Spleen (tissue), 11 donors: Measurements from ENCODE around the gene TRAPPC12. TPM values are rescaled to one million over a fixed set of nuclear protein-coding genes. Genes with fewer than 3 reads are reported as not detected.
"Not testable (repeated sequence)": the region's sequence is repeated elsewhere in the genome, so short reads cannot be mapped to it uniquely, and the experiment has no call there.

Source experiments
- DNase-seq: peaks from one replicate; pipeline ENCODE4 v3.0.0-alpha.2; 2020
- H3K27ac ChIP-seq, 8 donors: fragments of 200-600 bp; sonication (generic) in 7 of 8; 1 replicate in 4 of 8; 2 replicates in 4 of 8; pipeline versions ENCODE4 v1.5.0 to v1.8.0; 2016 to 2021; ENCODE audit warnings: inconsistent platforms in 4 of 8, mild to moderate bottlenecking in 4 of 8, moderate library complexity in 1 of 8
- H3K27me3 ChIP-seq, 7 donors: fragments of 200-600 bp; sonication (generic) in 6 of 7; replicated peaks in 1 of 7; 1 replicate in 4 of 7; 2 replicates in 3 of 7; pipeline versions ENCODE4 v1.5.0 to v1.8.0; 2016 to 2021; ENCODE audit warnings: inconsistent platforms in 3 of 7, mild to moderate bottlenecking in 1 of 7
- H3K36me3 ChIP-seq, 6 donors: fragments of 200-600 bp; sonication (generic) in 5 of 6; 1 replicate in 4 of 6; 2 replicates in 2 of 6; pipeline versions ENCODE4 v1.5.0 to v1.8.0; 2016 to 2021; ENCODE audit warnings: inconsistent platforms in 2 of 6
- H3K4me1 ChIP-seq, 6 donors: fragments of 200-600 bp; sonication (generic) in 5 of 6; 1 replicate in 3 of 6; 2 replicates in 3 of 6; pipeline versions ENCODE4 v1.5.0 to v1.8.0; 2016 to 2021; ENCODE audit warnings: inconsistent platforms in 3 of 6
- H3K4me3 ChIP-seq, 8 donors: fragments of 200-600 bp; sonication (generic) in 7 of 8; 1 replicate in 4 of 8; 2 replicates in 4 of 8; pipeline versions ENCODE4 v1.5.0 to v1.8.0; 2016 to 2021; ENCODE audit warnings: inconsistent platforms in 4 of 8, mild to moderate bottlenecking in 4 of 8, moderate library complexity in 2 of 8
- H3K9me3 ChIP-seq, 8 donors: fragments of 200-600 bp; sonication (generic) in 7 of 8; 1 replicate in 4 of 8; 2 replicates in 4 of 8; pipeline versions ENCODE4 v1.5.0 to v1.8.0; 2016 to 2021; ENCODE audit warnings: inconsistent platforms in 4 of 8
- POLR2A ChIP-seq, 3 donors: fragments of 450-650 bp; IDR thresholded peaks; one replicate each; pipeline ENCODE4 v1.5.1; 2017; ENCODE audit warnings: antibody characterized with exemption in 3 of 3, mild to moderate bottlenecking in 1 of 3
- POLR2AphosphoS5 ChIP-seq, 3 donors: sonication (generic); formaldehyde crosslinking; IDR thresholded peaks; one replicate each; pipeline ENCODE4 v1.5.1; 2017; ENCODE audit warnings: antibody characterized with exemption in 3 of 3
- WGBS, 5 donors: extraction: QIAGEN DNeasy Blood & Tissue Kit in 3 of 5; methylation state at CpG; one replicate each; pipeline versions ENCODE4 v1.1.5 to v1.1.7; 2013 to 2018; 5-methylcytosine and 5-hydroxymethylcytosine counted together
- intact Hi-C: fragments of 100-400 bp; cut with DNase I; formaldehyde crosslinking; loops from one replicate; pipeline ENCODE4 v1.15.0; 2023; ENCODE audit warnings: low total_unique reads
- polyA plus RNA-seq, 3 donors: library from polyadenylated mRNA; stranded (reverse); fragments of 200-250 nt; gene quantifications; one replicate each; pipeline ENCODE4 v1.2.1, GENCODE V29; 2013
- total RNA-seq, 7 donors: library from RNA; depleted of rRNA in 3 of 7; stranded (reverse); fragments of >200 nt in 3 of 7; fragmentation: NEBNext Ultra II Directional in 4 of 7; extraction: Animal tissue kit (Norgen Biotek cat#: 25700) in 4 of 7; gene quantifications; one replicate each; pipeline versions ENCODE4 v1.1.0 to v1.2.1, GENCODE V29; 2016 to 2021
- TF ChIP-seq, protein P1 (sequence below), 11 experiments: fragments of 200-600 bp in 7 of 11; fragments of 450-650 bp in 4 of 11; sonication (generic) in 4 of 11; IDR thresholded peaks in 8 of 11; conservative IDR thresholded peaks in 3 of 11; 1 replicate in 7 of 11; 2 replicates in 4 of 11; pipeline versions ENCODE4 v1.4.0 to v1.8.0; 2016 to 2021; ENCODE audit warnings: antibody characterized with exemption in 11 of 11, inconsistent platforms in 4 of 11, mild to moderate bottlenecking in 1 of 11
- donor health status: healthy with polysubstance abuse.
- donor health status: DM: no; HTN: no; CAD: no; lungs with moderate emphysema.
- donor health status: DM: no; HTN: no; CAD: no.
- donor health status: Bipolar disorder and iron deficiency.
- donor health status: healthy.
- donor health status: DM: no; HTN: no; CAD: no.
- donor health status: DM: yes; HTN: yes; CAD: no.

Gene TRAPPC12
- total and polyA plus RNA-seq, 10 donors, result 70.2 to 132 (median 97.1) TPM

GRCh38 chr2:3512086-3512485 lies 132.6 kb downstream of the TRAPPC12 start:
- Histone ChIP-seq H3K36me3 (peaks cover 5 to 83% (median 46%) of the 10 kb centered on the region in 6 donors), H3K4me3 (no peak overlapping the region), H3K27ac (no peak overlapping the region), H3K27me3 (no peaks in the 10 kb centered on the region), H3K9me3 (peaks cover 0 to 33% (median 17%) of the 10 kb centered on the region in 8 donors), H3K4me1 (peaks cover 0 to 3% (median under 1%) of the 10 kb centered on the region in 6 donors)
- intact Hi-C loops, result no loop called here
- TF ChIP-seq POLR2AphosphoS5 (IDR thresholded peaks at IDR 0.05), result no peak
- TF ChIP-seq POLR2A (IDR thresholded peaks at IDR 0.05), result no peak
- TF ChIP-seq, protein P1, sequence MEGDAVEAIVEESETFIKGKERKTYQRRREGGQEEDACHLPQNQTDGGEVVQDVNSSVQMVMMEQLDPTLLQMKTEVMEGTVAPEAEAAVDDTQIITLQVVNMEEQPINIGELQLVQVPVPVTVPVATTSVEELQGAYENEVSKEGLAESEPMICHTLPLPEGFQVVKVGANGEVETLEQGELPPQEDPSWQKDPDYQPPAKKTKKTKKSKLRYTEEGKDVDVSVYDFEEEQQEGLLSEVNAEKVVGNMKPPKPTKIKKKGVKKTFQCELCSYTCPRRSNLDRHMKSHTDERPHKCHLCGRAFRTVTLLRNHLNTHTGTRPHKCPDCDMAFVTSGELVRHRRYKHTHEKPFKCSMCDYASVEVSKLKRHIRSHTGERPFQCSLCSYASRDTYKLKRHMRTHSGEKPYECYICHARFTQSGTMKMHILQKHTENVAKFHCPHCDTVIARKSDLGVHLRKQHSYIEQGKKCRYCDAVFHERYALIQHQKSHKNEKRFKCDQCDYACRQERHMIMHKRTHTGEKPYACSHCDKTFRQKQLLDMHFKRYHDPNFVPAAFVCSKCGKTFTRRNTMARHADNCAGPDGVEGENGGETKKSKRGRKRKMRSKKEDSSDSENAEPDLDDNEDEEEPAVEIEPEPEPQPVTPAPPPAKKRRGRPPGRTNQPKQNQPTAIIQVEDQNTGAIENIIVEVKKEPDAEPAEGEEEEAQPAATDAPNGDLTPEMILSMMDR (IDR thresholded peaks at IDR 0.05 in 8 of 11, conservative IDR thresholded peaks at IDR 0.05 in 3 of 11), result no peak
- DNase-seq, result no peak
- 81 to 93% (median 85%) methylated on average over 1 to 2 of the region's 2 CpGs for WGBS, 5 donors

DNA sequence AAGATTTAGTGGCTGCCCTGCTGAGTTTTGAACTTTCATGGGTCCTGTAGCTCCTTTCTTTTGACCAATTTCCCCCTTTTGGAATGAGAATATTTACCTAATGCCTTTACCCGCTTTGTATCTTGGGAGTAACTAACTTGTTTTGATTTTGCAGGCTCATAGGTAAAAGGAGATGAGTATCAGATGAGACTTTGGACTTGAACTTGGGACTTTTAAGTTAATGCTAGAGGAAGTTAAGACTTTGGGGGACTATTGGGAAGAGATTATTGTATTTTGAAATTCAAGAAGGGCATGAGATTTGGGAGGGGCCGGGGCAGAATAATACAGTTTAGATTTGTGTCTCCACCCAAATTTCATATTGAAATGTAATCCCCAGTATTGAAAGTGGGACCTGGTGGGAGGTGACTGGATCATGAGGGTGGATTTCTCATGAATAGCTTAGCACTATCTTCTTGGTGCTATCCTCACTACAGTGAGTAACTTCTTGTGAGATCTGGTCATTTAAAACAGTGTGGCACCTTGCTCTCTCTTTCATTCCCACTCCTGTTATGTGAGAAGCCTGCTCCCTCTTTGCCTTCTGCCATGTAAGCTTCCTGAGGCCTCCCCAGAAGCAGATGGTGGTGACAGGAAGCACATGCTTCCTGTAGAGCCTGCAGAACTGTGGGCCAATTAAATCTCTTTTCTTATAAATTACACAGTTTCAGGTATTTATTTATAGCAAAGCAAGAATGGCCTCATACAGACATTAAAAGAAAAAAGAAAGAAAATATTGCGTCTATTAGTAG lies 133.7 kb downstream of the TRAPPC12 start:
- intact Hi-C loops, result no loop called here
- 93 to 97% (median 94%) methylated on average over 3 of the region's 3 CpGs for WGBS, 5 donors
- H3K9me3 ChIP-seq, result peaks cover 0 to 33% (median 16%) of the 10 kb centered on the region in 8 donors
- H3K27me3 ChIP-seq, result no peaks in the 10 kb centered on the region
- no peak for DNase-seq
- peaks cover 5 to 77% (median 44%) of the 10 kb centered on the region in 6 donors for H3K36me3 ChIP-seq
- TF ChIP-seq, protein P1 (IDR thresholded peaks at IDR 0.05 in 8 of 11, conservative IDR thresholded peaks at IDR 0.05 in 3 of 11), result no peak
- TF ChIP-seq POLR2A (IDR thresholded peaks at IDR 0.05), result no peak
- TF ChIP-seq POLR2AphosphoS5 (IDR thresholded peaks at IDR 0.05), result no peak
- no peak overlapping the region for H3K27ac ChIP-seq
- no peak overlapping the region for H3K4me3 ChIP-seq
- peaks cover 0 to 14% (median 10%) of the 10 kb centered on the region in 6 donors for H3K4me1 ChIP-seq

DNA sequence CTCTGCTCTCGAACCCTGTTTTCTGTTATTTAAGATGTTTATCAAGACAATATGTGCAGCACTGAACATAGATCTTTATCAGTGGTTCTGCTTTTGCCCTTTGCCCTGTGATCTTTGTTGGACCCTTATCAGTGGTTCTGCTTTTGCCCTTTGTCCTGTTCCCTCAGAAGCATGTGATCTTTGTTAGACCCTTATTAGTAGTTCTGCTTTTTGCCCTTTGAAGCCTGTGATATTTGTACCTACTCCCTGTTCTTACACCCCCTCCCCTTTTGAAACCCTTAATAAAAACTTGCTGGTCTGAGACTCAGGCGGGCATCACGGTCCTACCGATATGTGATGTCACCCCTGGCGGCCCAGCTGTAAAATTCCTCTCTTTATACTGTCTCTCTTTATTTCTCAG lies 135.9 kb downstream of the TRAPPC12 start:
- H3K4me3 ChIP-seq, DNase-seq, H3K27ac ChIP-seq, H3K27me3 ChIP-seq: not testable (repeated sequence)
- intact Hi-C loops, result loop anchor here (5.0 kb wide), 1 partner anchor 42 kb away; the partner anchor contains the start of gene RNASEH1
- Histone ChIP-seq H3K9me3 (peaks cover 0 to 29% (median 10%) of the 10 kb centered on the region in 8 donors), H3K4me1 (peaks cover 6 to 26% (median 18%) of the 10 kb centered on the region in 6 donors), H3K36me3 (peaks cover 5 to 54% (median 35%) of the 10 kb centered on the region in 6 donors)
- 83 to 99% (median 95%) methylated on average over 5 of the region's 5 CpGs for WGBS, 5 donors

- H3K9me3 ChIP-seq, result peaks cover 0 to 22% (median 4%) of the 10 kb centered on the region in 8 donors
- H3K27ac ChIP-seq, result no peak overlapping the region
- no peaks in the 10 kb centered on the region for H3K27me3 ChIP-seq
- H3K36me3 ChIP-seq, result peaks cover 0 to 40% (median 22%) of the 10 kb centered on the region in 6 donors
- intact Hi-C loops, result loop anchor here (5.0 kb wide), 1 partner anchor 40 kb away; the partner anchor contains the start of gene RNASEH1
- no peak overlapping the region for H3K4me3 ChIP-seq
- 96 to 99% (median 97%) methylated on average over 3 of the region's 3 CpGs for WGBS, 5 donors
- DNase-seq, result no peak
- TF ChIP-seq POLR2A (IDR thresholded peaks at IDR 0.05), result no peak
- TF ChIP-seq, protein P1 (IDR thresholded peaks at IDR 0.05 in 8 of 11, conservative IDR thresholded peaks at IDR 0.05 in 3 of 11), result no peak
- TF ChIP-seq POLR2AphosphoS5 (IDR thresholded peaks at IDR 0.05), result no peak
- peaks cover 8 to 36% (median 29%) of the 10 kb centered on the region in 6 donors for H3K4me1 ChIP-seq
Observed at GRCh38 chr2:3516831-3517230, 137.3 kb downstream of the TRAPPC12 start.
